HL-60 (cell line): Measurements from ENCODE around the gene STH.
"Not testable (repeated sequence)": the region's sequence is repeated elsewhere in the genome, so short reads cannot be mapped to it uniquely, and the experiment has no call there.

Experiments
- POLR2AphosphoS5 ChIP-seq: IDR thresholded peaks from 2 replicates; pipeline ENCODE4 v1.6.1; 2012; ENCODE audit warnings: low read depth
- TF ChIP-seq, protein P1 (sequence below): IDR thresholded peaks from one replicate; pipeline ENCODE4 v1.5.1; 2011; ENCODE audit warnings: low read length, control low read depth, inconsistent platforms; ENCODE audit not compliant: insufficient read depth

DNA sequence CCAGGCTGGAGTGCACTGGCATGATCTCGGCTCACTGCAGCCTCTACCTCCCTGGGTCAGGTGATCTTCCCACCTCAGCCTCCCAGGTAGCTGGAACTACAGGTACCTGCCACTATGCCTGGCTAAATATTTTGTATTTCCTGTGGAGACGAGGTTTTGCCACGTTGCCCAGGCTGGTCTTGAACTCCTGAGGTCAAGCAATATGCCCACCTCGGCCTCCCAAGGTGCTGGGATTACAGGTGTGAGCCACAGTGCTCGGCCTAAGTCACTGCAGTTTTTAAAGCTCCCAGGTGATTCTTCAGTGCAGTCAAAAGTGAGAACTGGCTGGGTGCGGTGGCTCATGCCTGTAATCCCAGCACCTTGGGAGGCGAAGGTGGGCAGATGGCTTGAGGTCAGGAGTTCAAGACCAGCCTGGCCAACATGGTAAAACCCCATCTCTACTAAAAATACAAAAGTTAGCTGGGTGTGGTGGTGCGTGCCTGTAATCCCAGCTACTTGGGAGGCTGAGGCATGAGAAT, 20.4 kb downstream of the STH start:
- TF ChIP-seq, protein P1, sequence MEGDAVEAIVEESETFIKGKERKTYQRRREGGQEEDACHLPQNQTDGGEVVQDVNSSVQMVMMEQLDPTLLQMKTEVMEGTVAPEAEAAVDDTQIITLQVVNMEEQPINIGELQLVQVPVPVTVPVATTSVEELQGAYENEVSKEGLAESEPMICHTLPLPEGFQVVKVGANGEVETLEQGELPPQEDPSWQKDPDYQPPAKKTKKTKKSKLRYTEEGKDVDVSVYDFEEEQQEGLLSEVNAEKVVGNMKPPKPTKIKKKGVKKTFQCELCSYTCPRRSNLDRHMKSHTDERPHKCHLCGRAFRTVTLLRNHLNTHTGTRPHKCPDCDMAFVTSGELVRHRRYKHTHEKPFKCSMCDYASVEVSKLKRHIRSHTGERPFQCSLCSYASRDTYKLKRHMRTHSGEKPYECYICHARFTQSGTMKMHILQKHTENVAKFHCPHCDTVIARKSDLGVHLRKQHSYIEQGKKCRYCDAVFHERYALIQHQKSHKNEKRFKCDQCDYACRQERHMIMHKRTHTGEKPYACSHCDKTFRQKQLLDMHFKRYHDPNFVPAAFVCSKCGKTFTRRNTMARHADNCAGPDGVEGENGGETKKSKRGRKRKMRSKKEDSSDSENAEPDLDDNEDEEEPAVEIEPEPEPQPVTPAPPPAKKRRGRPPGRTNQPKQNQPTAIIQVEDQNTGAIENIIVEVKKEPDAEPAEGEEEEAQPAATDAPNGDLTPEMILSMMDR = not testable (repeated sequence)
- not testable (repeated sequence) for TF ChIP-seq POLR2AphosphoS5
